ENCODE measurements around the gene PCGF2.
"Not testable (repeated sequence)": the region's sequence is repeated elsewhere in the genome, so short reads cannot be mapped to it uniquely, and the experiment has no call there.

PCGF2 gene

GRCh38 chr17:38748149-38748891 lies at the start of gene PCGF2:
Gene PCGF2 (minus strand): TSS chr17:38748336. CDS start chr17:38740402, 7,934 bp downstream.
- no peak for DNase-seq

DNA sequence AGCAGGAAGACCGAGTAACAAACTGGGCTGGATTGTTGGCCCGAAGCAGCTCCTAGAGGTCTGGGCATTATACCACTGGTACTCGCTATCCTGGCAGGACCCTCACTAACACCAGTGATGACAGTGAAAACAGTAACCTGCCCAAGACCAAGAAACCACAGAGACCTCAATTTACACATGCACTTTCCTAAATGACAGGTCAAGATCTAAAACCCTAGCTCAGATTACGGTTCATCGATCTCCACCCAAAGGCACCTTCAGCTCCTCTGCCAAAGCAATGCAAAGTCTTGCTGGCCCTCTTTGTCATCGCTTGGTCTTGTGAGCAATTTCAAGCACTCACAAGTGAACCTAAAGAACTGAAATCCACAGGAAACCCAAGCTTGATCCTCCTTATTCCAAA lies 49.7 kb upstream of the PCGF2 start:
- no peak for DNase-seq

DNA sequence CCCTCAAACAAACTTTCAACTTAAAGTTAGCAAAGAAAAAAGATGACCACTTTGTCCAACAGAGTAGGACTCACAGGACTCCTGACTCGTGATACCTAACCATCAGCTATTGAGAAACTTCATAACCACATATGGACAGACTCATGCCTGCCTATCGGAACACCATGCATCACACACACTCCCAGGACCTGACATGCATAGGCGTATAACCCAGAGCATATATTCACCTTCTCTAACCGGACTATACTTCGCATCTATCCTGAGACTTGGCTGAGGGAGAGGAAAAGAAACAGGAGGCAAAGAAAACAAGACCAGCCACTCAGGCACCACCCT lies 49.0 kb upstream of the PCGF2 start:
- no peak for DNase-seq

- DNase-seq = no peak
Observed at GRCh38 chr17:38796451-38797157, 48.5 kb upstream of the PCGF2 start.

GRCh38 chr17:38794221-38794620 lies 46.1 kb upstream of the PCGF2 start:
- no peak for DNase-seq

- no peak for DNase-seq
Observed at GRCh38 chr17:38791162-38791561, 43.0 kb upstream of the PCGF2 start.

DNA sequence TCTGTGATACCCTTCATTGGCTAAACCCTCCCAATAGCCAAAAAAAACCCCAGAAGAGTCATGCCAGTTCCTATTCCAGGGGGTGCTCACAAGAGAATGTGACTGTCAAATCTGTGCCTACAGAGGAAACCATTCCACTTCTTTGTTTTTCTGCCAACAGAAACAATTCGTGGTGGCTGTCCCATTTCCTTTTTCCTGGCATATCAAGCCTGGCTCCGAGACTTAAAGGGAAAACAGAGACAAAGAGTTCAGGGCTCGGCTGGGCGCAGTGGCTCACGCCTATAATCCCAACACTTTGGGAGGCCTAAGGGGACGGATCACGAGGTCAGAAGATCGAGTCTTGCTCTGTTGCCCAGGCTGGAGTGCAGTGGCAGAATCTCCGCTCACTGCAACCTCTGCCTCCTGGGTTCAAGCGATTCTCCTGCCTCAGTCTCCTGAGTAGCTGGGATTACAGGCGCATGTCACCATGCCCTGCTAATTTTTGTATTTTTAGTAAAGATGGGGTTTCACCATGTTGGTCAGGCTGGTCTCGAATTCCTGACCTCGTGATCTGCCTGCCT lies 42.1 kb upstream of the PCGF2 start:
- DNase-seq = not testable (repeated sequence)

- no peak for DNase-seq
Observed at GRCh38 chr17:38789185-38789584, 41.0 kb upstream of the PCGF2 start.

DNA sequence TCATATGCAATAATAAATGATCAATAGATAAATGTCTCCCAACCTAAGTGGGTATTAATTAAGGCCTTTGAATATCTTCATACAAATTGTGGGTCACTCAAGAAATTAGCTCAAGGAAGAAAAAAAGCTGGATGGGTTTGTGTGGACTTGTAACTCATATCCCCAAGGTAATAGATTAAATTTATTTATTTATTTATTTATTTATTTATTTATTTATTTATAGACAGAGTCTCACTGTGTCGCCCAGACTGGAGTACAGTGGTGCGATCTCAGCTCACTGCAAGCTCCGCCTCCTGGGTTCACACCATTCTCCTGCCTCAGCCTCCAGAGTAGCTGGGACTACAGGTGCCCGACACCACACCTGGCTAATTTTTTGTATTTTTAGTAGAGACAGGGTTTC lies 39.9 kb upstream of the PCGF2 start:
- DNase-seq = not testable (repeated sequence)

DNA sequence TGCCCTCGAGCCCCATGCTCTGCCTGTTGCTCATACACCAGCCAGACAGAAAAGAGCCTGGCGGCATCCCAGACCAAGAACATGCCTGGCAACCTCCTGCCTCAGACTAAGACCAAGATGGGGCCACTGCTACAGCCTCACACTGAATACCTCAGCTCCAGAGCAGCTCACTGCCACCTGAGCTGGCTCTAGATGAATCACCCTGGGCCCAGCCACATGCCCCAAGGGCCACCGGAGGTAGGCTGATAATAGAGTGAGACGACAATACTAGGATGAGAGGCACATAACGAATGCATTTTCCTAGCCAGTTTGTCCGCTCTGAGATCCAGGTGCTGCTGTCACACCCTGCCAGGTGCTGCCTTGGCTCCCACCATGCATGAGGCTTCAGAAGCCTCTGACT lies 38.2 kb upstream of the PCGF2 start:
- DNase-seq = no peak

GRCh38 chr17:38783227-38783626 lies 35.1 kb upstream of the PCGF2 start:
- no peak for DNase-seq

DNA sequence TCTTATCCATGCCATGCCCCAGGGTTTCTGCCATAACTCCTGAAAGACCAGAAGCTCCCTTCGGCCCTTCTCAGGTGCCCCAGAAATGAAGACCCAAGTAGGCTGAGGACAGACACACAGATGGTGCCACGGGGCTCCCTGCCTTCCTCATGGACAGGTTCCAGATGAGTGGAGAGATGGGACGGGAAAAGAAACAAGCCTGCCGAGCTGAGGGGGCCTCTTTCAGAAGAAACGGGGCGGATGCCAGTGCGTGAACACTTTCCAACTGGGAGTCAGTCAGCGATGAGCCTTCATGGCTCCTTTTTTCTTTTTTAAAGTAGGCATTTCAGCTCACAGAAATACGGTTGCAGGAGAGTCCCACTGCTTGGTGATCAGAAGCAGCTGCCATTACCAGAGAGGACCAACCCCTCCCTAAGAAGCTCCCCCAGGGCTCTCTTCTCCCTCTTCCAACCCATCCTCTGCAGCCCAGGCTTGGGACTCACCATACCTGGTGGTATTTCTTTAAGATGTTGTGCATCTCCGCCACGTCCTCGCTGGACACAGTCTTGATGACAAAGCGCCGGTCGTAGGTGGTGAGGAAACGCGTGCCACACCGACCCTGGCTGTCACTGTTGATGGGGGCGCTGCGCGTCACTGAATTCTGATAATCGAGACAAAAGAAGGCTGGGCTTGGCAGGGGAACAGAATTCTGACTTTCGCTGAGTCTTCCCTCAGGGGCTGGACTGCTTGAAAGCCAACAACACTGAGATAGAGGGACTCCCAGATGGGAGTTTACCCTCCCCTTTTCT lies 32.0 kb upstream of the PCGF2 start:
- DNase-seq = no peak

DNA sequence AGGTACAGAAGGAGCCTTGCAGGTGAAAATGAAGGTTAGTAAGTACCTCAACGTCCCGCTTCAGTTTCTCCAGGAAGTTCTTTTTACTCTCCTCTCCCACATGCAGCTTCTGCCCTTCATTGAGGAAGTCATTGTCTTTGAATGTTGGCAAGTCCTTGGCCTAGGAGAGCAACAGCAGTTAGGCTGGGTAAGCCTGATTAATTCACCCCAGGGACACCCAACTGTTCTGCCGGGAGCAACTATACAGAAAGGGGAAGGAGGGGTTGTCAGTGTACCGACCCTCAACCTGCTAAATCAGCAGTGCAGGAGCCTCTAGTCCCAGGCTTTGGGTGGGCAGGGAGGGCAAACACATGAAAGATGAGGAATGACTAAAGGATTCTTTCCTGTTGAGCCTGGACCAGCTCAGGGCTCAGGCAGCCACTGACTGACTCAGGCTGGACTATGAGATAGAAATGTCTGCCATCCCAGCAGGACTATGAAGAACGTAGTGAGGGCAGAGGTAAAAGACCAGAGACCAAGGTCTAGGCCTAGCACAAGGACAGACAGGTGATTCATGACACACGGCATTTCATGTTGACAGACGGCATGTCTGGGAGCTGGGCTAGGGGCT lies 29.6 kb upstream of the PCGF2 start:
- DNase-seq = no peak

GRCh38 chr17:38773258-38773657 lies 25.1 kb upstream of the PCGF2 start:
- no peak for DNase-seq

GRCh38 chr17:38768417-38768816 lies 20.3 kb upstream of the PCGF2 start:
- no peak for DNase-seq

GRCh38 chr17:38766341-38766740 lies 18.2 kb upstream of the PCGF2 start:
- DNase-seq = no peak

DNA sequence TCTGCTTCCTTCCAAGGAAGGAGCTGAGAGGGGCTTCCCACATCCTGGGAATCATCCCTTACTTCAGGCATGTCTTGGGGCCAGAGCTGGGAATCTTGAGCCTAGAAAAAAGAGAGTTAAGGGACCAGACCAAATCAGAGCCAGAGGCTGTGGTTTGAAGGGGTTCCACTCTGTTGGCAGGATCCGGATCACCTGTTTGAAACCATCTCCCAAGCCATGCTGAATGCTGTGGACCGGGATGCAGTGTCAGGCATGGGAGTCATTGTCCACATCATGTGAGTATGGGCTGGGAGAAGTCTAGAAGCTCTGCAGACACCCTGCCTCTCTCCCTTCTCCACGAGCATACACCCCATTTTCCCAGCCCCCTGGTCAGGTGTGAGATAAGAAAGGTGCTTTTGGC lies 14.1 kb upstream of the PCGF2 start:
- DNase-seq = no peak

DNA sequence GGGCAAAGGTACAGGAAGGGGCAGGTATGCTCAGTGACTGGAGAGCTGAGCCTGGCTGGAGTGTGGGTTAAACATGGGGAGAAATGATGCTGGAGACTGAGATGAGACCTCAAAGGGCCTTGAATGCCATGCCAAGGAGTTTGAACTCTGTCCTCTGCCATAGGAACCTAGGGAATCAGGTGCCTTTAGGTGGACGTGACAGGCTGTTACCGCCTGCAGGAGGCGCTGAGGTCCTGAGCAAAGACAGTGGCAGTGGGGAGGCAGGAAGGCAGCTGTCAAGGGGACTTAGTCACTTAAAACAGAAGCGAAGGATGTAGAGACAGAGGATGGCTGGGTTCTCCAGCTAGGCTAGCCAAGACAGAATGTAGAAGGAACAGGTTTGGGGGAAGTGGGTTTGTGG lies 13.5 kb upstream of the PCGF2 start:
- peak; percentile 31 to 33 for DNase-seq

DNA sequence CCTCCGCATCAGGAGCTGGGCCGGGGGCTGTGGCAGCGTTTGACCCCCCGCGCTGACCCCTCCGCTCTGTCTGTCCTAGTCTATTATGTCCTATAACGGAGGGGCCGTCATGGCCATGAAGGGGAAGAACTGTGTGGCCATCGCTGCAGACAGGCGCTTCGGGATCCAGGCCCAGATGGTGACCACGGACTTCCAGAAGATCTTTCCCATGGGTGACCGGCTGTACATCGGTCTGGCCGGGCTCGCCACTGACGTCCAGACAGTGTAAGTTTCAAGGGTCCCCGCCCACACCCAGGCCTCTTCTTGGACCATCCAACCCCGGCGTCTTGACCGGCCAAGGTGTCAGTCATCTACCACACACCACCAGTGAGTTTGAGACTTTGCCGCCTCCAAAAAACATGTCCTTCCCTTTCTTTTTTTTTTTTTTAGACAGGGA lies 5.0 kb upstream of the PCGF2 start:
- DNase-seq = no peak

DNA sequence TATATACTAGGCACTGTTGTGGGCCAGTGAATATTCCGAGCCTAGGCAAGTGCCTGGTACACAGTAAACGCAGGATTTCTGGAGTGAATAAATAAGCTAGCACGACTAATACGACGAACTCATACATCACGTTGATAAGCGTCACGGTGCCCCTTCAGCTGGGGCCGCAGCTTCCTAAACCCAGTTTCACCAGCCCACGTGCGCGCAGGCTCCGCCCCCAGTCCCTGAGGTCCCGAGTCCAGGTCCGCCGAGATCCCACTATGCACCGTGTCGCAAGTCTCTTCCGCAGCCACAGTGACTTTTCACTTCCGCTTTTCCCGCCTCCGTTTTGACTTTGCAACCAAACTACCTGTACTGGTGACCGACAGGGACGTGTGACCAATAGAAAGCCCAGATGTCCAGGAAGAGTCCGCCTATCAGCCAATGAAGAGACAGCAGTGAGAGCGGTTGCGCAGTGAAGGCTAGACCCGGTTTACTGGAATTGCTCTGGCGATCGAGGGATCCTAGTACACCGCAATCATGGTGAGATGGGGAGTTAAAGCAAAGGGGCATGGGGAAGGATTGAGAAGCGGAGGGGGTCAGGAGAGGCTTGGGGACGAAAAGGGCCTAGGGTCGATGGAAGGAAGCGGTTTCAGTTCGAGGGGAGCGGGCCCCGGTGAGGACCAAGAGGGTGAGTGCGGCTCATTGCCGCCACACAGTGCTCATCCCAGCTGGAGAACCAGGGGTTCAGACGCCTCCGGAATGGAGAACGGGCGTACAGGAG lies 4.4 kb upstream of the PCGF2 start, which contains the start of gene PSMB3:
PSMB3 (plus strand) TSS at position 434 of the 763 bp plus-strand sequence; CDS start at position 520, 86 bp downstream.
- peak; percentile 99 for DNase-seq

- peak; percentile 84 to 86 for DNase-seq
Observed at GRCh38 chr17:38751808-38752307, 3.7 kb upstream of the PCGF2 start.
